Measurements from ENCODE around the gene EFL1.
"Not testable (repeated sequence)": the region's sequence is repeated elsewhere in the genome, so short reads cannot be mapped to it uniquely, and the experiment has no call there.

GRCh38 chr15:82282386-82282785, 19.9 kb upstream of the EFL1 start:
- TF ChIP-seq CTCF, POLR2A (IDR thresholded peaks at IDR 0.05): not testable (repeated sequence)

Data from body of pancreas (tissue), 4 donors.